ENCODE data around the gene GPR160. TPM values are rescaled to one million over a fixed set of nuclear protein-coding genes. Genes with fewer than 3 reads are reported as not detected.
A peak's percentile ranks its signal among the peaks of the same experiment; 100 is the strongest.

The GPR160 gene
- total and polyA plus RNA-seq, 2 donors (not counting 1 experiment from before 2014, with no cell fraction given) = 0.50 to 0.58 TPM

GRCh38 chr3:170117134-170117533 is 79.3 kb downstream of the GPR160 start:
- Histone ChIP-seq H3K79me2 (ENCODE audit: control insufficient read depth, insufficient read depth, low read length) (no peaks in the 10 kb centered on the region), H2AFZ (ENCODE audit: low read length) (no peak overlapping the region), H3K36me3 (ENCODE audit: control insufficient read depth, insufficient read depth, low read length) (peaks cover 3% of the 10 kb centered on the region), H3K9ac (ENCODE audit: insufficient read depth, low read length) (no peak overlapping the region), H3K27me3 (ENCODE audit: control insufficient read depth, insufficient read depth, low read length) (no peaks in the 10 kb centered on the region), H3K4me3 (replicated peaks in 1 of 4; ENCODE audit: control extremely low read depth in 1 of 4, insufficient read depth in 1 of 4, low read depth in 3 of 4, low read length in 4 of 4) (no peak overlapping the region), H3K4me2 (ENCODE audit: extremely low read depth, insufficient read depth, low read length) (no peak overlapping the region), H3K27ac (ENCODE audit: insufficient read depth, low read length) (no peak overlapping the region), H4K20me1 (ENCODE audit: control insufficient read depth, extremely low read depth, insufficient read depth, low read length) (no peaks in the 10 kb centered on the region), H3K9me3 (ENCODE audit: control insufficient read depth, insufficient read depth, low read depth, low read length) (no peaks in the 10 kb centered on the region), H3K4me1 (ENCODE audit: control insufficient read depth, extremely low read depth, insufficient read depth, low read length) (no peaks in the 10 kb centered on the region)
- peak in 1 of 2 donors; percentile 4 for DNase-seq (ENCODE audit: low read depth in 2 of 2)
- TF ChIP-seq EZH2 (IDR thresholded peaks at IDR 0.05; ENCODE audit: low read length, missing control alignments) (no peak), CTCF (conservative IDR thresholded peaks at IDR 0.05 in 1 of 2, IDR thresholded peaks at IDR 0.05 in 1 of 2; ENCODE audit: low read depth in 1 of 2, low read length in 2 of 2) (peak in 1 of 2 donors; percentile 35)

GRCh38 chr3:170128259-170128976 is 90.6 kb downstream of the GPR160 start:
- TF ChIP-seq CTCF (conservative IDR thresholded peaks at IDR 0.05 in 1 of 2, IDR thresholded peaks at IDR 0.05 in 1 of 2; ENCODE audit: low read depth in 1 of 2, low read length in 2 of 2) (no peak), EZH2 (IDR thresholded peaks at IDR 0.05; ENCODE audit: low read length, missing control alignments) (no peak)
- no peak overlapping the region for H2AFZ ChIP-seq (ENCODE audit: low read length)
- H3K9ac ChIP-seq (ENCODE audit: insufficient read depth, low read length) = no peak overlapping the region
- no peak overlapping the region for H3K4me3 ChIP-seq (replicated peaks in 1 of 4; ENCODE audit: control extremely low read depth in 1 of 4, insufficient read depth in 1 of 4, low read depth in 3 of 4, low read length in 4 of 4)
- peaks cover 6% of the 10 kb centered on the region for H3K36me3 ChIP-seq (ENCODE audit: control insufficient read depth, insufficient read depth, low read length)
- no peaks in the 10 kb centered on the region for H3K4me1 ChIP-seq (ENCODE audit: control insufficient read depth, extremely low read depth, insufficient read depth, low read length)
- H3K27me3 ChIP-seq (ENCODE audit: control insufficient read depth, insufficient read depth, low read length) = no peaks in the 10 kb centered on the region
- no peak overlapping the region for H3K4me2 ChIP-seq (ENCODE audit: extremely low read depth, insufficient read depth, low read length)
- H3K27ac ChIP-seq (ENCODE audit: insufficient read depth, low read length) = no peak overlapping the region
- H3K9me3 ChIP-seq (ENCODE audit: control insufficient read depth, insufficient read depth, low read depth, low read length) = no peaks in the 10 kb centered on the region
- peak in 1 of 2 donors; percentile 18 for DNase-seq (ENCODE audit: low read depth in 2 of 2)
- H4K20me1 ChIP-seq (ENCODE audit: control insufficient read depth, extremely low read depth, insufficient read depth, low read length) = no peaks in the 10 kb centered on the region
- no peaks in the 10 kb centered on the region for H3K79me2 ChIP-seq (ENCODE audit: control insufficient read depth, insufficient read depth, low read length)

GRCh38 chr3:170128977-170129431 is 91.2 kb downstream of the GPR160 start:
- H3K9me3 ChIP-seq (ENCODE audit: control insufficient read depth, insufficient read depth, low read depth, low read length) = no peaks in the 10 kb centered on the region
- peak; percentile 36 to 42 for DNase-seq (ENCODE audit: low read depth in 2 of 2)
- H3K27ac ChIP-seq (ENCODE audit: insufficient read depth, low read length) = no peak overlapping the region

More at GRCh38 chr3:170128977-170129431, 91.2 kb downstream of the GPR160 start:
- Histone ChIP-seq H3K4me1 (ENCODE audit: control insufficient read depth, extremely low read depth, insufficient read depth, low read length) (no peaks in the 10 kb centered on the region), H3K4me2 (ENCODE audit: extremely low read depth, insufficient read depth, low read length) (no peak overlapping the region), H3K27me3 (ENCODE audit: control insufficient read depth, insufficient read depth, low read length) (no peaks in the 10 kb centered on the region), H3K9ac (ENCODE audit: insufficient read depth, low read length) (no peak overlapping the region), H4K20me1 (ENCODE audit: control insufficient read depth, extremely low read depth, insufficient read depth, low read length) (no peaks in the 10 kb centered on the region), H3K4me3 (replicated peaks in 1 of 4; ENCODE audit: control extremely low read depth in 1 of 4, insufficient read depth in 1 of 4, low read depth in 3 of 4, low read length in 4 of 4) (no peak overlapping the region), H3K36me3 (ENCODE audit: control insufficient read depth, insufficient read depth, low read length) (peaks cover 6% of the 10 kb centered on the region), H2AFZ (ENCODE audit: low read length) (no peak overlapping the region), H3K79me2 (ENCODE audit: control insufficient read depth, insufficient read depth, low read length) (no peaks in the 10 kb centered on the region)
- TF ChIP-seq EZH2 (IDR thresholded peaks at IDR 0.05; ENCODE audit: low read length, missing control alignments) = no peak
- TF ChIP-seq CTCF (conservative IDR thresholded peaks at IDR 0.05 in 1 of 2, IDR thresholded peaks at IDR 0.05 in 1 of 2; ENCODE audit: low read depth in 1 of 2, low read length in 2 of 2) = no peak
